BJ (cell line): ENCODE results near the gene AFF3. TPM values are rescaled to one million over a fixed set of nuclear protein-coding genes. Genes with fewer than 3 reads are reported as not detected.

Experiments used
- CTCF ChIA-PET: fragments of 350-600 bp; formaldehyde crosslinking; extraction: SDS; loops from one replicate; lab custom pipeline; 2021; ENCODE audit warnings: antibody characterized with exemption, inconsistent platforms; lab: Yijun Ruan, JAX
- POLR2A ChIA-PET: fragments of 300-600 bp; sonication (Branson Sonifier 250); formaldehyde crosslinking; extraction: SDS; loops from one replicate; lab custom pipeline; 2021; ENCODE audit warnings: antibody characterized with exemption; lab: Charles Lee
- DNase-seq: peaks from one replicate; pipeline ENCODE4 v3.0.0-alpha.2; 2011; ENCODE audit warnings: low read depth
- H3K27me3 ChIP-seq: 2 replicates; pipeline ENCODE4 v1.6.0; 2011; ENCODE audit warnings: low read length; ENCODE audit not compliant: control insufficient read depth, insufficient read depth
- H3K36me3 ChIP-seq: 2 replicates; pipeline ENCODE4 v1.5.1; 2011; ENCODE audit warnings: low read length; ENCODE audit not compliant: control insufficient read depth, insufficient read depth
- H3K4me3 ChIP-seq: 2 replicates; pipeline ENCODE4 v1.5.1; 2011; ENCODE audit warnings: low read depth, mild to moderate bottlenecking, control low read depth, low read length
- polyA plus RNA-seq: library from polyadenylated mRNA; depleted of rRNA; stranded (reverse); fragments of >200 nt; gene quantifications from 2 replicates; pipeline ENCODE4 v1.2.3, GENCODE V29; 2011
- TF ChIP-seq, protein P1 (sequence below): IDR thresholded peaks from 2 replicates; pipeline ENCODE4 v1.5.1; 2011; ENCODE audit warnings: low read depth, mild to moderate bottlenecking, control low read depth, inconsistent platforms, low read length, moderate library complexity; ENCODE audit not compliant: insufficient read depth

The AFF3 gene
- polyA plus RNA-seq, 1 experiment: 11.5 TPM

DNA sequence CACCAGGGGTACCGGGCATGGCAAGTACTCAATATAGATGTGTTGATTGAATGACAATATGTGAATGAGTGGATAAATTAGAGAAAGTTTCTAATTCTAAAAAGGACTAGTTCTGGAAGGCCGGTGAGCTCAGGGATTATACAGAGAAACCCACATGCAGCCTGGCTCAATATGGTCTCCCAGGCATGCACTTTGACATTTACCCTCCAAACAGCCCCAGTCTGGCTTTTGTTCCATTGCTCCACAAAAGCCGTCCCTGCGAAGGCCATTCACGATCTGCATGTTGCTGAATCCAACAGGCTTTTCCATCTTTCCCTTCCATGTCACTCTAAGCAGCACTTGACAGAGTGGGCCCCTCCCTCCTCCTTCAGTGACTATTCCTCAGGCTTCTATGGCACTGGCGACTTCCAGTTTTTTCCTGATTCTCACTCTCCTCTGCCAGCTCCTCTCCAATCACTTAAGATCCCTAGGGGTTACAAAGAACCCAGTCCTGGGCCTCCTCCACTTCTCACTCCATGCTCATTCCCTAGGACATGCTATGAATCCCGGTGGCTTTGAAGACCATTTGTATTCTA is 266.7 kb downstream of the AFF3 start:
- ChIA-PET CTCF (no interaction called here), POLR2A (no interaction called here)
- TF ChIP-seq, protein P1, sequence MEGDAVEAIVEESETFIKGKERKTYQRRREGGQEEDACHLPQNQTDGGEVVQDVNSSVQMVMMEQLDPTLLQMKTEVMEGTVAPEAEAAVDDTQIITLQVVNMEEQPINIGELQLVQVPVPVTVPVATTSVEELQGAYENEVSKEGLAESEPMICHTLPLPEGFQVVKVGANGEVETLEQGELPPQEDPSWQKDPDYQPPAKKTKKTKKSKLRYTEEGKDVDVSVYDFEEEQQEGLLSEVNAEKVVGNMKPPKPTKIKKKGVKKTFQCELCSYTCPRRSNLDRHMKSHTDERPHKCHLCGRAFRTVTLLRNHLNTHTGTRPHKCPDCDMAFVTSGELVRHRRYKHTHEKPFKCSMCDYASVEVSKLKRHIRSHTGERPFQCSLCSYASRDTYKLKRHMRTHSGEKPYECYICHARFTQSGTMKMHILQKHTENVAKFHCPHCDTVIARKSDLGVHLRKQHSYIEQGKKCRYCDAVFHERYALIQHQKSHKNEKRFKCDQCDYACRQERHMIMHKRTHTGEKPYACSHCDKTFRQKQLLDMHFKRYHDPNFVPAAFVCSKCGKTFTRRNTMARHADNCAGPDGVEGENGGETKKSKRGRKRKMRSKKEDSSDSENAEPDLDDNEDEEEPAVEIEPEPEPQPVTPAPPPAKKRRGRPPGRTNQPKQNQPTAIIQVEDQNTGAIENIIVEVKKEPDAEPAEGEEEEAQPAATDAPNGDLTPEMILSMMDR: no peak
- no peak for DNase-seq
- H3K27me3 ChIP-seq: no peaks in the 10 kb centered on the region
- H3K4me3 ChIP-seq: no peak overlapping the region
- H3K36me3 ChIP-seq: no peaks in the 10 kb centered on the region

DNA sequence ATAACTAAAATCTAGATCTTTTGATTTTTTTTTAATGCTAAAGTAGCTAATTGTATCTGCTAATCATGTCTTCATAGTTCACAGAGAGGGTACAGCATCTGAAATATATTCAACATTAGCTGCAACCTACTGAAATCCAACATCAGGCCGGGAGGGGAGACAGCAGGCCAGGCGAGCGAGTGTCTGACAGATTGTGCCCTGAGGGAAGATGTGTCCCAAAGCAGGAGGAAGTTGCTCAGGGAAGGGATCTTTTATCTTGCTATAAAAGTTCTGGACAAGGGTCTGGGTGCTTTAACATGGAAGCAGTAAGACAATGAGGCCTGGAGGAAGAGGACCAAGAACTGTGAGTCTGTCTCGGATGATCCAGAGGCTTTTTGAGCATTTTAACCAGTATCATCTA is 274.1 kb downstream of the AFF3 start:
- TF ChIP-seq, protein P1: no peak
- no peak overlapping the region for H3K4me3 ChIP-seq
- POLR2A ChIA-PET: no interaction called here
- CTCF ChIA-PET: interaction anchor here (0.7 kb wide), 1 partner anchor 456 kb away, joined by 3 read pairs; no protein-coding TSS in a partner anchor
- H3K27me3 ChIP-seq: no peaks in the 10 kb centered on the region
- H3K36me3 ChIP-seq: no peaks in the 10 kb centered on the region; the same call in 1 of the 2 replicates
- no peak for DNase-seq

DNA sequence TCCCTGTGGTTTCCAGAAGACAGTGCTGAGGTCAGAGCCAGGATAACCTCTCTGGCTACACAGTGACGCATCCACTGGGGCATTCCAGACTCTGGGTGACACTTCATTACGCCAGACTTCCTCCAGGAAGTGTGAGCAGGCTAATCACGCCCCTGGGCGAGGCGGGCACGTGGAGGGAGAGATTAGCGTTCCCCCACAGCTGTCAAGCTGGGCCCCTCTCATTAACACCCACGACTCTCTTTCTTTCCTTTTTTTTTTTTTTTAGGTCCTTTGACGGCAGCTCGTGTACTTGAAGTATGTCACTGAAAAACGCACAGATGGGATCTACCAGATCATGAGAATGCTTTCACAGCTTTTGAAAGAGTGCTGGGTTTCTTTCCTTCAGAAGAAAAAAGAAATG is 274.6 kb downstream of the AFF3 start:
- POLR2A ChIA-PET: no interaction called here
- TF ChIP-seq, protein P1: no peak
- no peak for DNase-seq
- CTCF ChIA-PET: interaction anchor here (0.7 kb wide), 1 partner anchor 457 kb away, joined by 3 read pairs; no protein-coding TSS in a partner anchor
- no peaks in the 10 kb centered on the region for H3K27me3 ChIP-seq
- H3K4me3 ChIP-seq: no peak overlapping the region
- H3K36me3 ChIP-seq: no peaks in the 10 kb centered on the region; the same call in 1 of the 2 replicates

DNA sequence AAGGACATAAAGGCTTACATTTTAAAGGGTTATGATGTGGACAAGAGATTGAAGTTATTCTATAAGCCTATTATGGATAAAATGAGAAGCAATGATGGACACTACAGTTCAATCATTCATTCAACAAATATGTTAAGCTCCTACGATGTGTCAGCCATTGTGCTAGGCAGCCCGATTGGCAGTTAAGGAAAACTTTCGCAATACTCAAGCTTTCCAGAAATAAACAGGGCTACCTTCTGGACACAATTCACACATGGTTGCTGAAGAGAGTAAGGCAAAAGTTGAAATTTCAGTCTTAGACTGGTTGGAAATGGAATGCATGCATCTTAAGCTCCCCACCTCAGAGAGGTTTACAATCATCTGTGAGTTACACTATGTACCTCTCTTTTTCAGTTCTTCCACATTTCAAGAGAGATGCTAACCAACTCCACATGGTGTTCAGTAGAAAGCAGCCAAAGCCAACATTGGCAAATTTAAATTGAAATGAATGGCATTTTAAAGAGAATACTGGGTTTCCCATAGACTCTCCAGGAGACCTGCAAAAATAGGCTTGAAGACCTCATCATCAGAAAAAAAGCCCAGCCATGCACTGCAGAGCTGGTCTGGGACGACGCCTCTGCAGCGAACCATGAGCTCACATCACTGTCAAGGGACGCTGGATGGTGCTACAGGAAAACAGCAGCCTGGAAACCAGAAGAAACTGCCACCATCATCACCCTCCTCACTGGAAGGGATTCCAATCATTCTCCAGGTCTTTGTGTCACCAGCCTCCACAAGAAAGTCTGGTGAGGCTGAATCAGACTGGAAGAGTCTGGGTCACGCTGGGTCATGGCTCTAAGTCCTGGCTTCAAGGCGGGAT is 276.3 kb downstream of the AFF3 start:
- Histone ChIP-seq H3K36me3 (no peaks in the 10 kb centered on the region; the same call in 1 of the 2 replicates), H3K4me3 (no peak overlapping the region), H3K27me3 (no peaks in the 10 kb centered on the region)
- CTCF ChIA-PET: interaction anchor here (0.6 to 1.1 kb wide), 4 partner anchors 8 to 380 kb away, joined by 3 read pairs; no protein-coding TSS in a partner anchor
- POLR2A ChIA-PET: interaction anchor here (0.5 kb wide), 1 partner anchor 162 kb away, joined by 5 read pairs; no protein-coding TSS in a partner anchor
- DNase-seq: peak; percentile 87
- TF ChIP-seq, protein P1: no peak
